GM23248 (cell line): ENCODE data around the gene PI4KB.

Experiments used
- EZH2 ChIP-seq: fragments of 200-600 bp; sonication (generic); IDR thresholded peaks from 2 replicates; pipeline ENCODE4 v1.6.1; 2018; ENCODE audit warnings: antibody characterized with exemption, mild to moderate bottlenecking; ENCODE audit not compliant: insufficient read depth, poor library complexity, severe bottlenecking
- EZH2phosphoT487 ChIP-seq: fragments of 200-600 bp; sonication (generic); IDR thresholded peaks from 2 replicates; pipeline ENCODE4 v1.6.1; 2018; ENCODE audit warnings: antibody characterized with exemption, moderate library complexity, mild to moderate bottlenecking, low read depth; ENCODE audit not compliant: insufficient read depth

DNA sequence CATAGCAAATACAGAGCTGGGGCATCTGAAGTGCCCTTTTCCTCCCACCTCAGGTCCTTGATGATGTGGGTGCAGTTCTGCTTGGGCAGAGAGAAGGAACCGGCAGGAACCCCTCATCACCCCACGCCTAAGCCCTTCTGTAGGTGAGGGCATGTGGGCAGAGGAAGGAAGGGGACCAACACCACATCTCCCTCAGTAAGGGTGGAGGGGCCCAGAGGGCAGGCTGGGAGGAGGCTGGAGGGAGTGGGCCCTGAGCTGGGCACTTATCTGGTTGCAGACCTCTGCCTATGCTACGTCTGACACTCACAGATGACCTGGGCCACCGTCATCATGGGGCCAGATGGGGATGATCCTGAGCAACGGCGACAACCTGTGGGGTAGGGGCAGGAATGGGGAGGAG is 34.1 kb downstream of the PI4KB start:
- no peak for TF ChIP-seq EZH2phosphoT487
- TF ChIP-seq EZH2 = no peak
